Nephron (organoid): ENCODE data around the gene COLQ.

Source experiments
- H3K27ac Mint-ChIP-seq, 3 experiments: 2 replicates each; pipeline ENCODE4 v1.8.0; 2020; ENCODE audit warnings: mixed read lengths in 3 of 3, mild to moderate bottlenecking in 2 of 3, moderate library complexity in 1 of 3
- H3K27me3 Mint-ChIP-seq: 2 replicates; pipeline ENCODE4 v1.8.0; 2021; ENCODE audit warnings: low read depth, mild to moderate bottlenecking, moderate library complexity, mixed read lengths
- H3K36me3 Mint-ChIP-seq: 2 replicates; pipeline ENCODE4 v1.8.0; 2020; ENCODE audit warnings: low read depth, mixed read lengths
- H3K4me1 Mint-ChIP-seq: 2 replicates; pipeline ENCODE4 v1.8.0; 2020; ENCODE audit warnings: mixed read lengths
- H3K4me3 Mint-ChIP-seq, 3 experiments: 2 replicates each; pipeline ENCODE4 v1.8.0; 2020; ENCODE audit warnings: mild to moderate bottlenecking in 3 of 3, mixed read lengths in 3 of 3, moderate library complexity in 2 of 3
- H3K9me3 Mint-ChIP-seq: 2 replicates; pipeline ENCODE4 v1.8.0; 2020; ENCODE audit warnings: mixed read lengths
- CTCF ChIP-seq, 3 experiments: fragments of 200-600 bp; sonication (generic); IDR thresholded peaks; one replicate each; pipeline ENCODE4 v1.5.0; 2021; ENCODE audit warnings: antibody characterized with exemption in 3 of 3; ENCODE audit not compliant: unreplicated experiment in 3 of 3

COLQ gene

GRCh38 chr3:15521573-15521965, at the start of gene COLQ:
Gene COLQ, minus strand, starts transcription at chr3:15521706. Its CDS starts 81 bp downstream, at chr3:15521625.
- no peak for TF ChIP-seq CTCF (IDR thresholded peaks at IDR 0.05; ENCODE audit: unreplicated experiment in 3 of 3)
- H3K4me1 Mint-ChIP-seq: peaks cover 39% of the 10 kb centered on the region
- H3K4me3 Mint-ChIP-seq: peak within 1 kb of the TSS in 1 of 3 experiments; percentile 13
- H3K27me3 Mint-ChIP-seq: peaks cover 10% of the 10 kb centered on the region
- no peaks in the 10 kb centered on the region for H3K9me3 Mint-ChIP-seq
- H3K27ac Mint-ChIP-seq: peak within 1 kb of the TSS in 1 of 3 experiments; percentile 9
- no peaks in the 10 kb centered on the region for H3K36me3 Mint-ChIP-seq

DNA sequence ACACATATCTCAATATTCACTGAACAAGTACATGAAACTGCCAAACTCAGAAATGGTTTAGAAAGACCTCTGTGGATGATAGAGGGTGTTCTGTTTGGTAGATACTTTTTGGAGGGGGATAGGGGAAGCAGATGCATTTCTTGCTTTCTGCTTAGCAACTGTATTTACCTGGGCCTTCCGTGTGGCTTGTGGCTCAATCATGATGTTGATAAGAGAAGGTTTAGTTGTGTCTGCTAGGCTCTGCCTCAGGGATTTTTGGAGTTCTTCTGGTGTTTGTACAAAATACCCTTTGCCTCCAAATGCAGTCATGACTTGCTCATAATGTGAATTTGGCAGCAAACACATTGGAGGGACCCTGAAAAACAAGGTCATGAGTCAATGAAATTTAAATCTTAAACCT, 41.7 kb upstream of the COLQ start:
- no peak overlapping the region for H3K4me3 Mint-ChIP-seq
- H3K27me3 Mint-ChIP-seq: no peaks in the 10 kb centered on the region
- no peaks in the 10 kb centered on the region for H3K9me3 Mint-ChIP-seq
- peaks cover 56% of the 10 kb centered on the region for H3K36me3 Mint-ChIP-seq
- no peak overlapping the region for H3K27ac Mint-ChIP-seq
- no peak for TF ChIP-seq CTCF (IDR thresholded peaks at IDR 0.05; ENCODE audit: unreplicated experiment in 3 of 3)
- no peaks in the 10 kb centered on the region for H3K4me1 Mint-ChIP-seq

DNA sequence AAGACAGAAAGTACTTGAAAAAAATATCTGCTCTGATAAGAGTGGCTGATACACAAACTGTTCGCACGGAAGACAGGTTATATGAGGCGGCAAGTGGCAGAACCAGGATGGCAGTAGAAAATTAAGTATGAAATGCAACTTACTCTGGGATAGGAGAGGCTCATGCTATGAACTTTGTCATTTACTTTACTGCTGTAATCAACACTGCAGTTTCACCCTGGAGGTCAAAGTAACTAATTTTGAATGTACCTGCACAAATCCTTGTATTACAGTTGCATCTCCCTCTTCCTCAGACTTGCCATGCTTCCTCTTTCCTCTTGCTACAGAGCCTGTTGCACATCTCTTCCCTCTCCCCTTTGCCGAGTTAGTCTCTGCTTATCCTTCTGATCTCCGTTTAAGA, 41.1 kb upstream of the COLQ start:
- peaks cover 50% of the 10 kb centered on the region for H3K36me3 Mint-ChIP-seq
- H3K27me3 Mint-ChIP-seq: no peaks in the 10 kb centered on the region
- H3K9me3 Mint-ChIP-seq: no peaks in the 10 kb centered on the region
- H3K4me3 Mint-ChIP-seq: no peak overlapping the region
- no peaks in the 10 kb centered on the region for H3K4me1 Mint-ChIP-seq
- H3K27ac Mint-ChIP-seq: no peak overlapping the region
- TF ChIP-seq CTCF (IDR thresholded peaks at IDR 0.05; ENCODE audit: unreplicated experiment in 3 of 3): no peak

DNA sequence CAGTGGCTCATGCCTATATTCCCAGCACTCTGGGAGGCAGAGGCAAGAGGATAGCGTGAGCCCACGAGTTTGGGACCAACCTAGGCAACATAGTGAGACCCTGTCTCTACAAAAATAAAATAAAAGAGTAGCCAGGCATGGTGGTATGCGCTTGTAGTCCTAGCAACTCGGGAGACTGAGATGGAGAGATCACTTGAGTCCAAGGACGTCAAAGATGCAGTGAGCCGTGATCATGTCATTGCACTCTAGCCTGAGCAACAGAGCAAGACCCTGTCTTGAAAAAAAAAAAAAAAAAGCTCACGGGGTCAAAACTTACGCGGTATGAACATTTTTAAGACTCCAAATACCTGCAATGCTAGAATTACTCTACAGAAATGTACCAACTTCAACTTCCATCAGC, 37.1 kb upstream of the COLQ start:
- Mint-ChIP-seq H3K36me3 (peaks cover 30% of the 10 kb centered on the region), H3K4me1 (no peaks in the 10 kb centered on the region), H3K9me3 (no peaks in the 10 kb centered on the region), H3K4me3 (no peak overlapping the region), H3K27ac (no peak overlapping the region), H3K27me3 (no peaks in the 10 kb centered on the region)
- TF ChIP-seq CTCF (IDR thresholded peaks at IDR 0.05; ENCODE audit: unreplicated experiment in 3 of 3): no peak

- peak; percentile 67 to 77 (median 76) for TF ChIP-seq CTCF (IDR thresholded peaks at IDR 0.05; ENCODE audit: unreplicated experiment in 3 of 3)
- Mint-ChIP-seq H3K27ac (no peak overlapping the region), H3K27me3 (no peaks in the 10 kb centered on the region), H3K36me3 (peaks cover 27% of the 10 kb centered on the region), H3K4me3 (no peak overlapping the region), H3K9me3 (no peaks in the 10 kb centered on the region), H3K4me1 (no peaks in the 10 kb centered on the region)
These were observed 36.0 kb upstream of the COLQ start for GRCh38 chr3:15557511-15557946.

- no peaks in the 10 kb centered on the region for H3K9me3 Mint-ChIP-seq
- no peaks in the 10 kb centered on the region for H3K4me1 Mint-ChIP-seq
- H3K36me3 Mint-ChIP-seq: peaks cover 30% of the 10 kb centered on the region
- no peak overlapping the region for H3K4me3 Mint-ChIP-seq
- no peak overlapping the region for H3K27ac Mint-ChIP-seq
- H3K27me3 Mint-ChIP-seq: no peaks in the 10 kb centered on the region
- TF ChIP-seq CTCF (IDR thresholded peaks at IDR 0.05; ENCODE audit: unreplicated experiment in 3 of 3): no peak
These were observed 35.0 kb upstream of the COLQ start for GRCh38 chr3:15556512-15556911.
